Pancreas (tissue), 10 donors: ENCODE measurements around the gene ZNF804B. TPM values are rescaled to one million over a fixed set of nuclear protein-coding genes. Genes with fewer than 3 reads are reported as not detected.

Experiments used
- ATAC-seq, 4 donors: fragments of 200-7000 bp; cut with Tn5 transposase; one replicate each; pipeline versions ENCODE4 v1.8.0 to v1.9.1; 2020; ENCODE audit warnings: mild to moderate bottlenecking in 4 of 4, moderate library complexity in 4 of 4
- DNase-seq, 6 donors: peaks; one replicate each; pipeline ENCODE4 v3.0.0-alpha.2; 2020
- FAIRE-seq: peaks from 2 replicates; lab custom pipeline; 2012; peaks lifted over from hg19 to GRCh38; lab: Jason Lieb, UNC
- H3K27ac ChIP-seq, 4 donors: fragments of 200-600 bp; sonication (generic); 1 replicate in 3 of 4; 2 replicates in 1 of 4; pipeline versions ENCODE4 v1.5.0 to v1.8.0; 2020
- H3K27me3 ChIP-seq, 4 donors: fragments of 200-600 bp; one replicate each; pipeline ENCODE4 v1.8.0; 2021
- H3K36me3 ChIP-seq, 3 donors: fragments of 200-600 bp; sonication (generic) in 1 of 3; one replicate each; pipeline versions ENCODE4 v1.5.0 to v1.8.0; 2020 to 2021
- H3K4me1 ChIP-seq, 3 donors: fragments of 200-600 bp; one replicate each; pipeline ENCODE4 v1.8.0; 2021
- H3K4me3 ChIP-seq, 4 donors: fragments of 200-600 bp; sonication (generic) in 2 of 4; one replicate each; pipeline versions ENCODE4 v1.5.0 to v1.8.0; 2020 to 2021
- H3K9me3 ChIP-seq, 4 donors: fragments of 200-600 bp; one replicate each; pipeline ENCODE4 v1.8.0; 2021
- CTCF ChIP-seq, 4 donors: fragments of 200-600 bp; sonication (generic) in 3 of 4; IDR thresholded peaks; one replicate each; pipeline versions ENCODE4 v1.5.0 to v1.8.0; 2021; ENCODE audit warnings: antibody characterized with exemption in 4 of 4
- WGBS, 2 donors: extraction: QIAGEN DNeasy Blood & Tissue Kit; methylation state at CpG; one replicate each; pipeline ENCODE4 v1.1.7; 2013; 5-methylcytosine and 5-hydroxymethylcytosine counted together
- intact Hi-C, 3 donors: fragments of 100-400 bp; cut with DNase I; formaldehyde crosslinking; loops; one replicate each; pipeline versions ENCODE4 v1.11.1 to v1.14.2; 2022
- polyA plus RNA-seq, 2 donors: library from polyadenylated mRNA; stranded (reverse); fragments of 200-250 nt; gene quantifications; one replicate each; pipeline ENCODE4 v1.2.3, GENCODE V29; 2013
- total RNA-seq, 6 donors: library from RNA; stranded (reverse); fragmentation: NEBNext Ultra II Directional in 4 of 6; extraction: Animal tissue kit (Norgen Biotek cat#: 25700) in 4 of 6; gene quantifications; one replicate each; pipeline versions ENCODE4 v1.2.1 to v1.2.4, GENCODE V29; 2021 to 2023
- donor health status: healthy with polysubstance abuse.
- donor health status: DM: no; HTN: no; CAD: no; lungs with moderate emphysema.
- donor health status: DM: no; HTN: no; CAD: no.
- donor health status: control.
- donor health status: control.
- donor health status: Bipolar disorder and iron deficiency.
- donor health status: DM: yes; HTN: yes; CAD: no.
- donor health status: DM: no; HTN: no; CAD: no.
- donor health status: DM: no; HTN: no; CAD: no.
- donor health status: DM: yes; HTN: yes; CAD: no.

Gene ZNF804B
- total and polyA plus RNA-seq, 8 donors: 0.14 to 1.1 (median 0.42) TPM; not detected in 1

GRCh38 chr7:88818552-88818951 is 59.1 kb downstream of the ZNF804B start:
- Histone ChIP-seq H3K9me3 (no peaks in the 10 kb centered on the region), H3K27me3 (no peaks in the 10 kb centered on the region), H3K27ac (no peak overlapping the region), H3K4me1 (peaks cover 0 to 7% (median 0%) of the 10 kb centered on the region in 3 donors), H3K4me3 (no peak overlapping the region), H3K36me3 (no peaks in the 10 kb centered on the region)
- intact Hi-C loops: no loop called here
- ATAC-seq (peak in 2 of 4 donors; percentile 47 to 57), FAIRE-seq (no peak), DNase-seq (no peak)
- no peak for TF ChIP-seq CTCF (IDR thresholded peaks at IDR 0.05)

- H3K4me3 ChIP-seq: no peak overlapping the region
- TF ChIP-seq CTCF (IDR thresholded peaks at IDR 0.05): no peak
- WGBS, 2 donors: 84 to 87% methylated on average over 3 of the region's 3 CpGs
- no peaks in the 10 kb centered on the region for H3K36me3 ChIP-seq
- no peak overlapping the region for H3K27ac ChIP-seq
- no peaks in the 10 kb centered on the region for H3K4me1 ChIP-seq
- no peak for DNase-seq
- H3K27me3 ChIP-seq: no peaks in the 10 kb centered on the region
- FAIRE-seq: no peak
- no peak for ATAC-seq
- no peaks in the 10 kb centered on the region for H3K9me3 ChIP-seq
- intact Hi-C loops: no loop called here
Observed at GRCh38 chr7:88826222-88826621, 66.7 kb downstream of the ZNF804B start.

- no peak overlapping the region for H3K27ac ChIP-seq
- H3K4me3 ChIP-seq: no peak overlapping the region
- H3K9me3 ChIP-seq: no peaks in the 10 kb centered on the region
- FAIRE-seq (no peak), DNase-seq (peak in 1 of 6 donors; percentile 22), ATAC-seq (peak in 3 of 4 donors; percentile 71 to 76 (median 74))
- peak in 3 of 4 donors; percentile 3 to 46 (median 39) for TF ChIP-seq CTCF (IDR thresholded peaks at IDR 0.05)
- H3K36me3 ChIP-seq: no peaks in the 10 kb centered on the region
- 31 to 32% methylated on average over 3 of the region's 3 CpGs for WGBS, 2 donors
- no peaks in the 10 kb centered on the region for H3K27me3 ChIP-seq
- intact Hi-C loops: no loop called here
- no peaks in the 10 kb centered on the region for H3K4me1 ChIP-seq
Observed at GRCh38 chr7:88835147-88835728, 75.7 kb downstream of the ZNF804B start.

GRCh38 chr7:88842201-88842600 is 82.7 kb downstream of the ZNF804B start:
- no peak for TF ChIP-seq CTCF (IDR thresholded peaks at IDR 0.05)
- no peak for ATAC-seq
- H3K4me3 ChIP-seq: no peak overlapping the region
- DNase-seq: no peak
- H3K4me1 ChIP-seq: no peaks in the 10 kb centered on the region
- H3K36me3 ChIP-seq: no peaks in the 10 kb centered on the region
- no peaks in the 10 kb centered on the region for H3K9me3 ChIP-seq
- no peak for FAIRE-seq
- intact Hi-C loops: no loop called here
- no peaks in the 10 kb centered on the region for H3K27me3 ChIP-seq
- no peak overlapping the region for H3K27ac ChIP-seq

- no peaks in the 10 kb centered on the region for H3K36me3 ChIP-seq
- WGBS, 2 donors: 89 to 93% methylated on average over 12 of the region's 12 CpGs
- H3K27me3 ChIP-seq: no peaks in the 10 kb centered on the region
- H3K4me3 ChIP-seq: no peak overlapping the region
- FAIRE-seq: no peak
- H3K27ac ChIP-seq: no peak overlapping the region
- no peak for TF ChIP-seq CTCF (IDR thresholded peaks at IDR 0.05)
- no peak for ATAC-seq
- intact Hi-C loops: no loop called here
- DNase-seq: no peak
- no peaks in the 10 kb centered on the region for H3K9me3 ChIP-seq
- H3K4me1 ChIP-seq: no peaks in the 10 kb centered on the region
Observed at GRCh38 chr7:88845091-88845490, 85.6 kb downstream of the ZNF804B start.
